T-helper 22 cell (primary cell): ENCODE measurements around the gene ARHGAP26.

Source experiments
- DNase-seq: peaks from one replicate; pipeline ENCODE4 v3.0.0-alpha.2; 2020; ENCODE audit warnings: low read depth

The ARHGAP26 gene

GRCh38 chr5:142849466-142849865 lies 79.3 kb downstream of the ARHGAP26 start:
- no peak for DNase-seq

- no peak for DNase-seq
Observed at GRCh38 chr5:142849880-142850279, 79.7 kb downstream of the ARHGAP26 start.

GRCh38 chr5:142851731-142852130 lies 81.6 kb downstream of the ARHGAP26 start:
- no peak for DNase-seq

- DNase-seq: no peak
Observed at GRCh38 chr5:142852416-142853198, 82.4 kb downstream of the ARHGAP26 start.

GRCh38 chr5:142853682-142854081 lies 83.5 kb downstream of the ARHGAP26 start:
- no peak for DNase-seq

GRCh38 chr5:142856269-142856782 lies 86.1 kb downstream of the ARHGAP26 start:
- DNase-seq: no peak

- no peak for DNase-seq
Observed at GRCh38 chr5:142857405-142857804, 87.2 kb downstream of the ARHGAP26 start.

GRCh38 chr5:142859037-142859436 lies 88.9 kb downstream of the ARHGAP26 start:
- DNase-seq: no peak

GRCh38 chr5:142860270-142860669 lies 90.1 kb downstream of the ARHGAP26 start:
- no peak for DNase-seq

GRCh38 chr5:142861011-142861410 lies 90.8 kb downstream of the ARHGAP26 start:
- no peak for DNase-seq

- no peak for DNase-seq
Observed at GRCh38 chr5:142862594-142862993, 92.4 kb downstream of the ARHGAP26 start.

GRCh38 chr5:142863856-142864255 lies 93.7 kb downstream of the ARHGAP26 start:
- no peak for DNase-seq

- no peak for DNase-seq
Observed at GRCh38 chr5:142864290-142865260, 94.4 kb downstream of the ARHGAP26 start.

GRCh38 chr5:142865631-142866030 lies 95.5 kb downstream of the ARHGAP26 start:
- no peak for DNase-seq

GRCh38 chr5:142866563-142867275 lies 96.5 kb downstream of the ARHGAP26 start:
- no peak for DNase-seq

- DNase-seq: no peak
Observed at GRCh38 chr5:142869886-142870285, 99.7 kb downstream of the ARHGAP26 start.

GRCh38 chr5:142870532-142871362 lies 100.6 kb downstream of the ARHGAP26 start:
- no peak for DNase-seq

GRCh38 chr5:142871363-142872193 lies 101.4 kb downstream of the ARHGAP26 start:
- DNase-seq: no peak

- DNase-seq: no peak
Observed at GRCh38 chr5:142872217-142872616, 102.0 kb downstream of the ARHGAP26 start.

GRCh38 chr5:142872795-142873194 lies 102.6 kb downstream of the ARHGAP26 start:
- no peak for DNase-seq
